Placental epithelial cell (primary cell): ENCODE results near the gene SOX11. TPM values are rescaled to one million over a fixed set of nuclear protein-coding genes. Genes with fewer than 3 reads are reported as not detected.

Source experiments
- total RNA-seq: library from RNA; depleted of rRNA; stranded (reverse); fragments of >200 nt; gene quantifications from 2 replicates; pipeline ENCODE4 v1.2.3, GENCODE V29; 2012

SOX11 gene
- 5.9 and 8.2 TPM in 2 replicates for total RNA-seq

DNA sequence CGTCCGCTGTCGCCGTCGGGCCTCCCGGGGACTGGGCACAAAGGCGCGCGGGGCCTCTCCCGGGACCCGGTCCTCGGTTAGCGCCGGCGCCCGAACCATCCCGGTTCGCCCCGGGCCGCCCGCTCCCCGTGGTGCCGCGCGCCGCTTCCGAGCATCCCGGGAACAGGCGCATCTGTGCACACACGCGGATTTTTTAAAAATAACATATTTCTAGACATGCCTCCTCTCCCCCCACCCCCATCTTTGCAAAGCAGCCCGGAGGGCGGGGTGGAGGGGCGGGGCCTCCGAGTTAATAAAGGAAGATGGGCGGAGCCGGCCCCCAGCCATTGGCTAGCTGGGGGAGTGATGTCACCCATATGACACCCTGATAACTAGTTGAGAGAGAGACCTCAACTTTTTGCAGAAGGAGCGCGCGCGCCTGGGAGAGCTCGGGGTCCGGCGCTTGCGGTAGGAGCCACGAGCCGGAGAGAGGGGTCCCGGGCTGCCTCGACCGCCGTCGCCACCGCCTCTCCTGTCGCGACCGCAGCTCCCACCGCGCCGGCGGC lies at the start of gene SOX11:
TSS of gene SOX11 (plus strand) at position 400 of the 545 bp plus-strand sequence. CDS start 338 bp downstream, outside the sequence.

